AML-193 (cell line): ENCODE results near the gene GDF15.
"Not testable (repeated sequence)": the region's sequence is repeated elsewhere in the genome, so short reads cannot be mapped to it uniquely, and the experiment has no call there.

ENCODE experiments used
- DNase-seq, 2 experiments: peaks; one replicate each; lab custom pipeline; 2025; lab: John Stamatoyannopoulos, UW

Gene GDF15

DNA sequence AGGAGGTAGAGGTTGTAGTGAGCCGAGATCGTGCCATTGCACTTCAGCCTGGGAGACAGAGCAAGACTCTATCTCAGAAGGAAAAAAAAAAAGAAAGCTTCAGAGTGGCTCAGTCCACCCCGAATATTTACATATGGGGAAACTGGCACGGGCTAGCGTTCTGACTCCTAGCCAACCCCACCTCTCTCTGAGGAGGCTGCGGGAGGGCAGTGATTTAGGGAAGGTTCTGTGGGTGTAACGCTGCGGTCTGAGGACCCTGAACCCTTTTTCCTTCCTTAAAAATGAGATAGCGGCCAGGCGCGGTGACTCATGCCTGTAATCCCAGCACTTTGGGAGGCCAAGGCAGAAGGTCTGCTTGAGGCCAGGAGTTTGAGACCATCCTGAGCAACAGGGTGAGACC, 6.5 kb downstream of the GDF15 start:
- DNase-seq: peak; percentile 61 to 68

DNA sequence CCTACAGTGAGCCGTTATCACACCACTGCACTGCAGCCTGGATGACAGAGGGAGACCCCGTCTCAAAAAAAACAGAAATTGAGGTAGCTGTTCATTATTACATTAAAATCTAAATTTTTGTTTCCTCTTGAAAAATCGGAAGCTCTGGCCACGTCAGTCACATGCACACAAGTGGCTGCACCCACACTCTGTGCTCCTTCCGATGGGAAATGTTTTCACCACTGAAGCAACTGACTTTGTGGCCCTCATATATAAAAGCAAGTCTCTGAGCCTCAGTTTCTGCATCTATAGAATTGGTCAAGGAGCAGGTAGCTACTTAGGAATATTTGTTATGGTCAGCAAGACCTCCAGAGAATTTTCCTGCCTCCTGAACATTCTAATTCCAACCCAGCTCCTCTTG, 7.0 kb downstream of the GDF15 start:
- no peak for DNase-seq

GRCh38 chr19:18393836-18394235, 7.9 kb downstream of the GDF15 start:
- DNase-seq: no peak

- no peak for DNase-seq
Observed at GRCh38 chr19:18396471-18397241, 10.7 kb downstream of the GDF15 start.

DNA sequence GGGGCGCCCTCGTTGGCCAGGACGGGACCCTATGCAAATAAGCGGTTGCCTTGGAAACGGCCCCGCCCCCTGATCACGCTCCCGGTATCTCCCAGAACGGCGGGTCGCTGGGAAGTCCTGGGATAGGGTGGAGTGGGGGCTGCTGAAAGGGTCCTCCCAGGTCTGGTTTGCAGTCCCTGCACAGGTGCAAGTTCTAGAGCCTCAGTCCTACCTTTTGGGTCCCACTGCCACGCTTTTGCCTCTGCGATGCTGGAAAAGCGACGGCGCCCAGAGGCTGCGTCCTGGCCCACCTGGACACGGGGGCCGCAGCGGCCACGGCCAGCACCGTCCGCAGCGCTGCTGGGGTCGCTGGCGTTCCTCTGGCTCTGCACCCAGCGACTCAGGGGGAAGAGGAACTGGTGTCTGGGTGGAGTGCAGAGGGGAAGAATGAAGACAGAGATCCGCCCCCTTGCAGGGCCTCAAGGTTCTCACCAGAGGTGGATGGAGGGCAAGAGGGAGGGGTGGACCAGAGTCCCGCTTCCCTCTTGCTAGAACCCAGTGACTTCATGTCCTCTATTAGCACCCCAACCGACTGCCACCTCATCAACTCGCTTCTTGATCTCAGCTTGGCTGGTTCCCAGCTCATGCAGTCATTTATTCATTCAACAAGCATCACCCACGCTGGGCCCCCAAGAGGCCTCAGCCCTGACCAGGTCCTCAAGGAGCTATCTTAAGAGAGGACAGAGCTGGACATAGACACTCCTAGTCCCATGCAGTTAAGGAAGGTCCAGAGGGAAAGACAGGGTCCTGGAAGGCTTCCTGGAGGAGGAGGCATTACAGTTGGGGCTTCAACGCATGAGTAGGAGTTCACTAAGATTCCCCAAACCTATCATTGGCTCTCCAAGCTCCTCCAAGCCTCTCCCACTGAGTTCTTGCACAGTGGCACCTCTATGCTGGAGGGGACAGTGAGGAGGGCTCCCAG, 11.6 kb downstream of the GDF15 start, which contains the start of gene LRRC25:
Gene LRRC25 (minus strand): TSS at position 381 of the 961 bp plus-strand sequence. CDS start 659 bp downstream, outside the sequence.
- DNase-seq: peak; percentile 69 to 79

- DNase-seq: no peak
Observed at GRCh38 chr19:18399008-18399407, 13.1 kb downstream of the GDF15 start.

DNA sequence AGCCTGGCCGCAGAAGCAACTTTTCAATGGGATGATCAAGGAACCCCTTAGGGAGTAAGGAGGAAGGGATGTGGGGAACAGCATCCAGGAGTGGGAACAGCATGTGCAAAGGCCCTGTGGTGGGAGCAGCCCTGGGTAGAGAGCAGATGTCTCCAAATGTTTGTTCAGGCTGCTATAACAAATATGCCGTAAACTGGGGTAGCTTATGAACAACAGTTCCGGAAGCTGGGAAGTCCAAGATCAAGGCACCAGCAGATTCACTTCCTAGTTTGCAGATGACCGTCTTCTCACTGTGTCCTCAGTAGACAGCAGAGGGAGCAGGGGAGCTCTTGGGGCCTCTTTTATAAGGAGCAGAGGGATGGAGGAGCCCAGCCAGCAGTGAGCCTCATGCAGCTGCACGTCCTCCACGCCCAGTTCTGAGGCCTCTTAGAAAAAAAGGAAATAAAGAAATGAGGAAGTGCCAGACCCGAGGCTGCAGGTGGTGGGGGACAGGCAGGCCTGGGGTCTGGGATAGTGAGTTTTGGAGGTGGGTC, 15.7 kb downstream of the GDF15 start:
- peak; percentile 92 to 94 for DNase-seq

DNA sequence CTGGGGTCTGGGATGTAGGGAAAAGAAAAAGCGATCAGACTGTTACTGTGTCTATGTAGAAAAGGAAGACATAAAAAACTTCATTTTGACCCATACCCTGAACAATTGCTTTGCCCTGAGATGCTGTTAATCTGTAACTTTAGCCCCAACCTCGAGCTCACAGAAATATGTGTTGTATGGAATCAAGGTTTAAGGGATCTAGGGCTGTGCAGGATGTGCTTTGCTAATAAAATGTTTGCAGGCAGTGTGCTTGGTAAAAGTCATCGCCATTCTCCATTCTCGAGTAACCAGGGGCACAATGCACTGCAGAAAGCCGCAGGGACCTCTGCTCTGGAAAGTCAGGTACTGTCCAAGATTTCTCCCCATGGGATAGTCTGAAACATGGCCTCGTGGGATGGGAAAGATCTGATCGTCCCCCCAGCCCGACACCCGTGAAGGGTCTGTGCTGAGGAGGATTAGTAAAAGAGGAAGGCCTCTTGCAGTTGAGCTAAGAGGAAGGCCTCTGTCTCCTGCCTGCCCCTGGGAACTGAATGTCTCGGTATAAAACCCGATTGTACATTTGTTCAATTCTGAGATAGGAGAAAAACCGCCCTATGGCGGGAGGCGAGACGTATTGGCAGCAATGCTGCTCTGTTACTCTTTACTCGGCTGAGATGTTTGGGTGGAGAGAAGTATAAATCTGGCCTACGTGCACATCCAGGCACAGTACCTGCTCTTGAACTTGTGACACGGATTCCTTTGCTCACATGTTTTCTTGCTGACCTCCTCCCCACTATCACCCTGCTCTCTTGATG, 16.7 kb downstream of the GDF15 start:
- not testable (repeated sequence) for DNase-seq

GRCh38 chr19:18405754-18406153, 19.8 kb downstream of the GDF15 start:
- DNase-seq: not testable (repeated sequence)

GRCh38 chr19:18406749-18407148, 20.8 kb downstream of the GDF15 start:
- no peak for DNase-seq

DNA sequence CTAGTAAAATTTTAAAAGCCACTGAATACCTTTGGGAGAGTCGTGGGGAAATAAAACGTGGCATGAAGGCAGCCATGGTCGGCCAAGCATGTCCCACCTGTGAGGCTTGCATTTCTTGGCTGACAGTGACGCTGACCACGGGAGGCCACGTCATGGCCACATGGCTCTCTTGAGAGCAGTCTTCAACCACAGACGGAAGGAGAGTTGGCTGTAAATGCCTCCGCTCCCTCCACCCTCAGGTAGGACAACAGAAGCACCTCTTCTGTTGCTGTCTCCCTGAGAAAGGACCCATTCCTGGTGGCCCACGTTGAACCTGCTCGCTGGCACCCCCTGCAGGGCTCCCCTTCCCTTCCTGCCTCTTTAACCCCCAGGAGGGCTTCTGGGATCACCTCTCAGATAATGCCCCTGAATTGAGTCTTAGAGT, 22.1 kb downstream of the GDF15 start:
- peak; percentile 22 to 33 for DNase-seq

GRCh38 chr19:18412610-18413239, 26.8 kb downstream of the GDF15 start:
- no peak for DNase-seq

GRCh38 chr19:18414504-18415177, 28.7 kb downstream of the GDF15 start:
- no peak for DNase-seq

DNA sequence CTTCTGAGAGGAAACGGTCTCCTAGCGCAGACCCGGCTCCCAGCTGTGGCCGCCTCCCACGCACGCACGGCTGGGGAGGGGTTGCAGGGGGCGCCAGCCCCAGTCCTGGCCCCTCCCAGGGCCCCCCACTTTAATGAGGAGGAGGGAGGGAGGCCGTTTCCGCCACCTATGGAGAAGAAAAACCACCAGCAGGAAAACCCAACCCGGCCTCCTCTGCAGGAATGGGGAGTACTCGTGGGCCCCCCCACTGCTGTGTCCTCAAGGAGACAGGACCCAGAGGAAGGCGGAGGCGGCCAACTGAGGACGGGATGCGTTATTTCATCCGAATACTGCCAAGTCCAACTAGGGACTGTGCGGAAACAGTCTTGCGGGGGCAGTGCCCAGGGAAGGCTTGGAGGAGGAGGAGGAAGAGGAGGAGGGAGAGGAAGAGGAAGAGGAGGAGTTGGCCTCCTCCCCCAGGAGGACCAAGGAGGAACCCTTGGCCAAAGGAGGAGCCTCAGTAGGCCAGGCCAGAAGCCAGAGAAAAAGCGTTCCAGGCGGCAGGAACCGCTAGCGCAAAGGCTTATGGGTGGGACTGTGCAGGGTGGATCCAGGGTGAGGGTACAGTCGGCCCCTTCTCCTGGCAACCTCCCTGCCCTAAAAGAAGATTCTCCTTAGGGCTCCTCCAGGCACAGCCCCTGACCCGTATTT, 29.4 kb downstream of the GDF15 start:
- peak; percentile 51 to 59 for DNase-seq

GRCh38 chr19:18416778-18417249, 30.9 kb downstream of the GDF15 start:
- peak; percentile 82 to 88 for DNase-seq

GRCh38 chr19:18417250-18418028, 31.5 kb downstream of the GDF15 start:
- DNase-seq: peak; percentile 69 to 76

GRCh38 chr19:18418029-18418482, 32.1 kb downstream of the GDF15 start:
- DNase-seq: no peak

DNA sequence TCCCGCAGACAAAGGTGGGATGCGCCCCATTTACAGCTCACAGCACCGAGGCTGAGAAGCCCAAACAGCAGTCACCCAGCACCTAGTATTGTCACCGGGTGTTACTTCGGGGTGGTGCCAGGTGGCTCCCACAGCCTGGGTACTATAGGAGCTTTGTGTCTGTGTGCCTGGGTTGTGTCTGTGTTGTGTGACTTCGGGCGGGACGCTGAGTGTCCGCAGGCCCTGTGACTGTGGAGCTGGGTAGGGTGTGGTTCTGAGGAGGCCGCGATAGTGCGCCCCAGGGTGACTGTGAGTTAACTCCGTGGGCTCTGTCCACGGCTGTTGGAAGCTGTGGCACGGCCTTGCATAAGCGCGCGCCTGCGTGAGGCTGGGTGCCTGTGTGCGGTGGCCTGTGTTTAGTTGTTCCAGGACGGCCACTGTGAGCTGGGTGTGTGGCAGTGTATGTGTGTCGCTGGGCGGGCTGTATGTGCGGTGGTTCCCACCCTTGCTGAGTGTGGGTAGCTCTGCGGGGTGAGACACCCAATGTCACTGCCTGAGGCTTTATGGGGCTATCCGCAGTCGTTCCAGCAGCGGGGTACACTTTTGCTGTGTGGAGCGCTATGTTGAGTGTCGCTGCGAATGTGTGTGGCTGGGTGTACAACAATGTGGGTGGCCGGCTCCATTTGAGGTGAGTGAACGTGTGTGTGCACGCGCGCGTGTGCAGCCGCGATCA, 32.7 kb downstream of the GDF15 start:
- no peak for DNase-seq
